ENCODE measurements around the gene LIPA. TPM values are rescaled to one million over a fixed set of nuclear protein-coding genes. Genes with fewer than 3 reads are reported as not detected.

LIPA gene
- total RNA-seq, 1 experiment from 2014 or later: 45.2 TPM

DNA sequence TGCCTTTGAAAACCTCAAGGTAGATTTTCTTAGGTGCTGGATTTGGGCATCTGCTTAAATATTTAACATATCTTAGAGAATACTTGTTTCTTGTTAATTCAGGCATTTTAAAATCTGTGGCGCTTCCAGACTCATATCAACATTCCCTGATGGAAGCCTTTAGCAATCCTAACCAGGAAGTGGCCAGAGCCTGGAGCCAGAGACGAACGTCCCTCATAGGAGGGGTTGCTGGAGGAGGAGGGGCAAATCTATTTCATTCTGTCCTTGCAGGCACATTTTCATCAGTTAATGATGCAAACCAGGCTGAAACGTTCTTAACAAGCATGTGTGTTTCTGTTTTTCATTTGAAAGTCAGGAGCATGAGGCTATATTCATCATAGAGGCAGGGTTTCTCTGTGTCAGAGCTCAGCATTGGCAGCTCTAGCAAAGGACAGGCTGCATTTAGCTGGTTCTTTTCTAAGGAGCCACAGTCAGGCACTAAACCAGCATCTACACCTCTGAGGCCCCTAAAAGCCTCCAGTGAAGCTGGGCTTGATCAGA is 32.4 kb upstream of the LIPA start:
- ChIA-PET CTCF (no interaction called here), POLR2A (ENCODE audit: unreplicated experiment) (no interaction called here)
- Histone ChIP-seq H3K27ac (peak overlapping the region; percentile 47), H3K9me3 (ENCODE audit: insufficient read depth, low read depth) (no peaks in the 10 kb centered on the region), H3K4me3 (no peak overlapping the region), H3K36me3 (ENCODE audit: low read depth) (no peaks in the 10 kb centered on the region), H3K9me2 (ENCODE audit: insufficient read depth) (no peaks in the 10 kb centered on the region), H3K79me2 (ENCODE audit: low read depth) (no peaks in the 10 kb centered on the region), H4K20me1 (ENCODE audit: insufficient read depth) (no peaks in the 10 kb centered on the region), H2AFZ (no peak overlapping the region), H3K4me1 (replicated peaks; ENCODE audit: insufficient read depth) (peaks cover 55% of the 10 kb centered on the region), H3K27me3 (ENCODE audit: insufficient read depth, low read depth) (no peaks in the 10 kb centered on the region), H3F3A (ENCODE audit: insufficient read depth, low read depth) (peaks cover 12% of the 10 kb centered on the region), H3K4me2 (peak overlapping the region; percentile 4; the same call in 1 of the 2 replicates)
- DNase-seq: no peak
- BruUV-seq (replicated peaks): no TSS peak
- no peak for TF ChIP-seq EZH2 (IDR thresholded peaks at IDR 0.05; ENCODE audit: low read depth)
- TF ChIP-seq, protein P1, sequence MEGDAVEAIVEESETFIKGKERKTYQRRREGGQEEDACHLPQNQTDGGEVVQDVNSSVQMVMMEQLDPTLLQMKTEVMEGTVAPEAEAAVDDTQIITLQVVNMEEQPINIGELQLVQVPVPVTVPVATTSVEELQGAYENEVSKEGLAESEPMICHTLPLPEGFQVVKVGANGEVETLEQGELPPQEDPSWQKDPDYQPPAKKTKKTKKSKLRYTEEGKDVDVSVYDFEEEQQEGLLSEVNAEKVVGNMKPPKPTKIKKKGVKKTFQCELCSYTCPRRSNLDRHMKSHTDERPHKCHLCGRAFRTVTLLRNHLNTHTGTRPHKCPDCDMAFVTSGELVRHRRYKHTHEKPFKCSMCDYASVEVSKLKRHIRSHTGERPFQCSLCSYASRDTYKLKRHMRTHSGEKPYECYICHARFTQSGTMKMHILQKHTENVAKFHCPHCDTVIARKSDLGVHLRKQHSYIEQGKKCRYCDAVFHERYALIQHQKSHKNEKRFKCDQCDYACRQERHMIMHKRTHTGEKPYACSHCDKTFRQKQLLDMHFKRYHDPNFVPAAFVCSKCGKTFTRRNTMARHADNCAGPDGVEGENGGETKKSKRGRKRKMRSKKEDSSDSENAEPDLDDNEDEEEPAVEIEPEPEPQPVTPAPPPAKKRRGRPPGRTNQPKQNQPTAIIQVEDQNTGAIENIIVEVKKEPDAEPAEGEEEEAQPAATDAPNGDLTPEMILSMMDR (conservative IDR thresholded peaks at IDR 0.05): no peak
- intact Hi-C loops (cut with micrococcal nuclease; ENCODE audit: unreplicated experiment): no loop called here

DNA sequence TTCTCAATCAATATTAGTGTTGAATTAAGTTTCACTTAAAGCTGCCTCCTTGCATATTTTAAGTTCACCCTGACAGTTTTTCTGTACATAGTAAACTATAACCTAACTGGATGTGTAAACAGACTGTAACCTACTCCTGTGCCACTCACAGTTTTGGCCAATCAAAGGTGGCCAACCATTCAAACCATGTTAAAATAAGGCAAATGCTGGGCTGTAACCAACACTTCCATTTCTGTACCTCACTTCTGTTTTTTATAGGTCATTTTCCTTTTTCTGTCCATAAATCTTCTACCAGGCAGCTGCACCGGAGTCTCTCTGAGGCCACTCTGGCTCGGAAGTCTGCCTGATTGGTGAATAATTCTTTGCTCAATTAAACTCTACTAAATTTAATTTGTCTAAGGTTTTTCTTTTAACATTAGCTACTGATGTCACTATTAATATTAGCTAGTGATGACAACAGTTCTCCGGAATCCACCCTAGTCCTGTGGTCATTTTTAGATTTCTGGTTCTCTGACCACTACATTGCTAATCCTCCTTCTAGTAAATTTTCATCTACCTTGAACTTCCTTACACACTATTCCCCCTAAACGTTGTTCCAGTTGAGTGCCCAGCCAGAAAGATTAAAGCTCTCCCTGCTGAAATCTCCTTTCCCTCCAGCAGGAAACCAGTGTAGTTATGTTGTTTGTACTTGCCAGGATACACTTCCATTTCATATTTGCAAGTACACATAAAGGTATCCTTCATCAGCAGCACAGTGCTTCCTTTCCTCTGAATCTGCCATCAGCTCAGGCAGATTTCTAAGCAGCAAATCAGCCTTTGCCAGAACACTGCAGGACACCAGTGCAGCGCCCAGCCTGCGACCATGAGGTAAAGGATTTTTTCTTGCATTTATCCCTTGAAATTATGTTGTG is 31.7 kb upstream of the LIPA start:
- intact Hi-C loops (cut with micrococcal nuclease; ENCODE audit: unreplicated experiment): no loop called here
- ChIA-PET POLR2A (ENCODE audit: unreplicated experiment) (no interaction called here), CTCF (no interaction called here)
- Histone ChIP-seq H3K4me2 (peak overlapping the region; percentile 4; the same call in 1 of the 2 replicates), H3K9me2 (ENCODE audit: insufficient read depth) (no peaks in the 10 kb centered on the region), H3K36me3 (ENCODE audit: low read depth) (no peaks in the 10 kb centered on the region), H3F3A (ENCODE audit: insufficient read depth, low read depth) (peaks cover 15% of the 10 kb centered on the region), H3K27ac (peak overlapping the region; percentile 47), H3K4me3 (no peak overlapping the region), H3K79me2 (ENCODE audit: low read depth) (no peaks in the 10 kb centered on the region), H3K4me1 (replicated peaks; ENCODE audit: insufficient read depth) (peaks cover 62% of the 10 kb centered on the region), H3K27me3 (ENCODE audit: insufficient read depth, low read depth) (no peaks in the 10 kb centered on the region), H4K20me1 (ENCODE audit: insufficient read depth) (no peaks in the 10 kb centered on the region), H3K9me3 (ENCODE audit: insufficient read depth, low read depth) (no peaks in the 10 kb centered on the region), H2AFZ (no peak overlapping the region)
- no TSS peak for BruUV-seq (replicated peaks)
- no peak for DNase-seq
- no peak for TF ChIP-seq EZH2 (IDR thresholded peaks at IDR 0.05; ENCODE audit: low read depth)
- TF ChIP-seq, protein P1 (conservative IDR thresholded peaks at IDR 0.05): no peak

DNA sequence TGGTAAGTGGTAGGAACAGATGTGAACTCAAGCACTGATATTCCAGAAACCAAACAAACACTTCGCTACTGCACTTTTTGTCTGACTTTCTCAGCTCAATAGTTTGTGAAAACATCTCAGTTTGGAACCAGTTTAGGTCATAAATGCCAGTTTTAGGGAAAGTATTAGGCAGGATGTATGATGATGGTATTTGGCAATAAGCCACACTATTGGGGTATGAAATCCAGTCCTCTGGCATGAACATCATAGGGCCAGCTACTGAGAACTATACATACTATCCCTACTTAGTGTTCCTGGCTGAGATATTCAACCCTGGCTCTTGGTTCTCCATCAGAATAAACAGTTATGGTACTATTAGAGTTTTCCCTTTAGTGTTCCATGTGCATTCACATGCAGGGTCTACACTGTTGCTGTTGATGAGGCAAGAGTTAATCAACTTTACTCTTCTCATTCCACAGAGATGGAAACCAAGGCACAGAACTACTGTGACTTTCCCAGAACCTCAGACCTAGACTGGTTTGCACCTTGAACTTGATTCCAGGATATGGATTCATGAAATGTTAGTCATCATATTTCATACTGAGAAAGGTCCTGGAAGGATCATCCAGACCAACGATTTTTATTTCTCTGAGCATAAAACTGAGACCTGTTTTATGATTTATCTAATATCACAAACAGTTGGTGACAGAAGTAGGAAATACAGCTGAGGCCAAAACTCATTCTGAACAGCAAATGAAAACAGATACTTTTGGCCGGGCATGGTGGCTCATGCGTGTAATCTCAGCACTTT is 30.2 kb upstream of the LIPA start:
- no peak for TF ChIP-seq EZH2 (IDR thresholded peaks at IDR 0.05; ENCODE audit: low read depth)
- TF ChIP-seq, protein P1 (conservative IDR thresholded peaks at IDR 0.05): no peak
- Histone ChIP-seq H3K36me3 (ENCODE audit: low read depth) (no peaks in the 10 kb centered on the region), H3K4me2 (no peak overlapping the region), H3K9me3 (ENCODE audit: insufficient read depth, low read depth) (no peaks in the 10 kb centered on the region), H3K4me3 (no peak overlapping the region), H3F3A (ENCODE audit: insufficient read depth, low read depth) (peaks cover 26% of the 10 kb centered on the region), H4K20me1 (ENCODE audit: insufficient read depth) (no peaks in the 10 kb centered on the region), H3K27ac (0 out of 2 replicates have a peak overlapping the region, but pooled peaks have one; percentile 9), H3K4me1 (replicated peaks; ENCODE audit: insufficient read depth) (peaks cover 75% of the 10 kb centered on the region), H2AFZ (no peak overlapping the region), H3K79me2 (ENCODE audit: low read depth) (no peaks in the 10 kb centered on the region), H3K27me3 (ENCODE audit: insufficient read depth, low read depth) (no peaks in the 10 kb centered on the region), H3K9me2 (ENCODE audit: insufficient read depth) (no peaks in the 10 kb centered on the region)
- no TSS peak for BruUV-seq (replicated peaks)
- intact Hi-C loops (cut with micrococcal nuclease; ENCODE audit: unreplicated experiment): no loop called here
- POLR2A ChIA-PET (ENCODE audit: unreplicated experiment): no interaction called here
- DNase-seq: no peak
- CTCF ChIA-PET: no interaction called here
